Liver (tissue), 9 donors: ENCODE results near the gene HTR5A. TPM values are rescaled to one million over a fixed set of nuclear protein-coding genes. Genes with fewer than 3 reads are reported as not detected.

Experiments used
- DNase-seq: peaks from one replicate; pipeline ENCODE4 v3.0.0-alpha.2; 2017; ENCODE audit warnings: low spot score
- H3K27ac ChIP-seq, 2 donors: one replicate each; pipeline ENCODE4 v1.7.0; 2013; ENCODE audit warnings: inconsistent platforms in 2 of 2, low read length in 2 of 2, control low read depth in 1 of 2, low read depth in 1 of 2, mild to moderate bottlenecking in 1 of 2
- H3K27me3 ChIP-seq, 4 donors: one replicate each; pipeline versions ENCODE4 v1.6.1 to v1.7.0; 2013; ENCODE audit warnings: low read length in 3 of 4, inconsistent platforms in 1 of 4, mild to moderate bottlenecking in 1 of 4, moderate library complexity in 1 of 4; ENCODE audit not compliant: control insufficient read depth in 4 of 4, insufficient read depth in 4 of 4
- H3K36me3 ChIP-seq, 4 donors: one replicate each; pipeline versions ENCODE4 v1.6.1 to v1.7.0; 2013; ENCODE audit warnings: low read length in 3 of 4, mild to moderate bottlenecking in 3 of 4, low read depth in 1 of 4, moderate library complexity in 1 of 4; ENCODE audit not compliant: control insufficient read depth in 4 of 4, insufficient read depth in 3 of 4
- H3K4me1 ChIP-seq, 4 donors: one replicate each; pipeline versions ENCODE4 v1.6.1 to v1.7.0; 2013; ENCODE audit warnings: low read length in 3 of 4, mild to moderate bottlenecking in 3 of 4, moderate library complexity in 1 of 4; ENCODE audit not compliant: control insufficient read depth in 4 of 4, insufficient read depth in 4 of 4
- H3K4me3 ChIP-seq, 3 donors: one replicate each; pipeline versions ENCODE4 v1.6.1 to v1.7.0; 2013; ENCODE audit warnings: low read length in 3 of 3, control low read depth in 1 of 3, low read depth in 1 of 3, mild to moderate bottlenecking in 1 of 3
- H3K9ac ChIP-seq, 2 donors: one replicate each; pipeline ENCODE4 v1.7.0; 2013; ENCODE audit warnings: low read length in 2 of 2, mild to moderate bottlenecking in 2 of 2, moderate library complexity in 2 of 2, control low read depth in 1 of 2, low read depth in 1 of 2
- H3K9me3 ChIP-seq, 4 donors: one replicate each; pipeline versions ENCODE4 v1.6.1 to v1.7.0; 2013; ENCODE audit warnings: low read length in 3 of 4; ENCODE audit not compliant: control insufficient read depth in 4 of 4
- ATF3 ChIP-seq: IDR thresholded peaks from 2 replicates; pipeline ENCODE4 v1.6.1; 2016; ENCODE audit warnings: antibody characterized with exemption
- CTCF ChIP-seq: fragments of 150-350 bp; IDR thresholded peaks from 2 replicates; pipeline ENCODE4 v1.5.1; 2017; ENCODE audit warnings: improper control_type of control experiment, low read depth, low read length; ENCODE audit not compliant: missing input control
- EGR1 ChIP-seq, 2 donors: IDR thresholded peaks; 2 replicates each; pipeline ENCODE4 v1.6.1; 2016 to 2018; ENCODE audit warnings: antibody characterized with exemption in 2 of 2, low read depth in 2 of 2
- FOXA1 ChIP-seq: IDR thresholded peaks from 2 replicates; pipeline ENCODE4 v1.6.1; 2016; ENCODE audit warnings: antibody characterized with exemption
- FOXA2 ChIP-seq: IDR thresholded peaks from 2 replicates; pipeline ENCODE4 v1.6.1; 2016; ENCODE audit warnings: antibody characterized with exemption
- GABPA ChIP-seq, 2 donors: IDR thresholded peaks in 1 of 2; conservative IDR thresholded peaks in 1 of 2; 2 replicates each; pipeline ENCODE4 v1.6.1; 2016; ENCODE audit warnings: antibody characterized with exemption in 2 of 2, mild to moderate bottlenecking in 1 of 2, moderate library complexity in 1 of 2
- HNF4A ChIP-seq, 2 donors: conservative IDR thresholded peaks; 2 replicates each; pipeline ENCODE4 v1.6.1; 2016; ENCODE audit warnings: antibody characterized with exemption in 2 of 2, mild to moderate bottlenecking in 2 of 2
- HNF4G ChIP-seq: IDR thresholded peaks from 2 replicates; pipeline ENCODE4 v1.6.1; 2016; ENCODE audit warnings: antibody characterized with exemption
- JUND ChIP-seq, 2 donors: IDR thresholded peaks; 2 replicates each; pipeline ENCODE4 v1.6.1; 2016; ENCODE audit warnings: antibody characterized with exemption in 2 of 2
- MAX ChIP-seq: IDR thresholded peaks from 2 replicates; pipeline ENCODE4 v1.6.1; 2016; ENCODE audit warnings: antibody characterized with exemption
- NR2F2 ChIP-seq: IDR thresholded peaks from 2 replicates; pipeline ENCODE4 v1.6.1; 2016; ENCODE audit warnings: antibody characterized with exemption
- RAD21 ChIP-seq, 2 donors: IDR thresholded peaks; 2 replicates each; pipeline ENCODE4 v1.6.1; 2016; ENCODE audit warnings: antibody characterized with exemption in 2 of 2, mild to moderate bottlenecking in 2 of 2
- REST ChIP-seq: IDR thresholded peaks from 2 replicates; pipeline ENCODE4 v1.6.1; 2016; ENCODE audit warnings: antibody characterized with exemption, mild to moderate bottlenecking
- RXRA ChIP-seq, 2 donors: IDR thresholded peaks; 2 replicates each; pipeline ENCODE4 v1.6.1; 2017 to 2018; ENCODE audit warnings: antibody characterized with exemption in 2 of 2, mild to moderate bottlenecking in 1 of 2
- SP1 ChIP-seq: IDR thresholded peaks from 2 replicates; pipeline ENCODE4 v1.6.1; 2018; ENCODE audit warnings: antibody characterized with exemption, mild to moderate bottlenecking
- TAF1 ChIP-seq: conservative IDR thresholded peaks from 2 replicates; pipeline ENCODE4 v1.6.1; 2016; ENCODE audit warnings: antibody characterized with exemption, mild to moderate bottlenecking
- YY1 ChIP-seq: IDR thresholded peaks from 2 replicates; pipeline ENCODE4 v1.6.1; 2016; ENCODE audit warnings: antibody characterized with exemption, mild to moderate bottlenecking
- ZBTB33 ChIP-seq: IDR thresholded peaks from 2 replicates; pipeline ENCODE4 v1.6.1; 2016; ENCODE audit warnings: antibody characterized with exemption
- WGBS: extraction: QIAGEN DNeasy Blood & Tissue Kit; methylation state at CpG from one replicate; pipeline ENCODE4 v1.1.7; 2013; 5-methylcytosine and 5-hydroxymethylcytosine counted together
- polyA plus RNA-seq, 2 donors: library from polyadenylated mRNA; stranded (reverse) in 1 of 2; unstranded in 1 of 2; fragments of 200-250 nt in 1 of 2; fragments of >200 nt in 1 of 2; fragmentation: Nextera tagmentation in 1 of 2; extraction: Ambion mirVana in 1 of 2; gene quantifications; one replicate each; pipeline versions ENCODE4 v1.2.1 to v1.2.3, GENCODE V29; 2013 to 2015
- total RNA-seq, 2 donors: library from RNA; depleted of rRNA; stranded (reverse); fragments of >200 nt; gene quantifications; one replicate each; pipeline ENCODE4 v1.2.3, GENCODE V29; 2014
- donor health status: healthy.
- donor health status: healthy.
- donor health status: healthy.
- donor health status: healthy.
- donor health status: healthy.

HTR5A gene
- total and polyA plus RNA-seq, 4 donors = not detected

- TF ChIP-seq ZBTB33 (no peak), JUND (IDR thresholded peaks at IDR 0.05) (no peak), ATF3 (no peak), HNF4G (no peak), EGR1 (IDR thresholded peaks at IDR 0.05; ENCODE audit: low read depth in 2 of 2) (no peak), YY1 (no peak), RXRA (IDR thresholded peaks at IDR 0.05) (no peak)
Measured at GRCh38 chr7:155120460-155120859, 50.3 kb downstream of the HTR5A start (continued).

- no peak overlapping the region for H3K4me3 ChIP-seq
- peaks cover 0 to 6% (median 0%) of the 10 kb centered on the region in 4 donors for H3K27me3 ChIP-seq
- no peak for DNase-seq
- 26% methylated on average over 5 of the region's 5 CpGs for WGBS
- no peak for TF ChIP-seq SP1
- no peak for TF ChIP-seq ATF3
- TF ChIP-seq MAX = no peak
- no peak for TF ChIP-seq RXRA (IDR thresholded peaks at IDR 0.05)
- no peak for TF ChIP-seq CTCF
- TF ChIP-seq JUND (IDR thresholded peaks at IDR 0.05) = no peak
- no peak for TF ChIP-seq HNF4A (conservative IDR thresholded peaks at IDR 0.05)
- TF ChIP-seq ZBTB33 = no peak
- no peak for TF ChIP-seq NR2F2
- TF ChIP-seq REST = no peak
- no peak for TF ChIP-seq RAD21 (IDR thresholded peaks at IDR 0.05)
- no peak for TF ChIP-seq TAF1
- TF ChIP-seq FOXA1 = no peak
- TF ChIP-seq HNF4G = no peak
- no peak for TF ChIP-seq EGR1 (IDR thresholded peaks at IDR 0.05; ENCODE audit: low read depth in 2 of 2)
- no peak for TF ChIP-seq FOXA2
- no peak for TF ChIP-seq GABPA (IDR thresholded peaks at IDR 0.05 in 1 of 2, conservative IDR thresholded peaks at IDR 0.05 in 1 of 2)
- TF ChIP-seq YY1 = no peak
- no peak overlapping the region for H3K9ac ChIP-seq
- no peaks in the 10 kb centered on the region for H3K36me3 ChIP-seq
- H3K4me1 ChIP-seq = no peaks in the 10 kb centered on the region
- H3K9me3 ChIP-seq = peaks cover 0 to 7% (median 4%) of the 10 kb centered on the region in 4 donors
- H3K27ac ChIP-seq = no peak overlapping the region
Measured at GRCh38 chr7:155122831-155123230, 52.7 kb downstream of the HTR5A start.
